B cell (primary cell): ENCODE results near the gene KIAA0319L. TPM values are rescaled to one million over a fixed set of nuclear protein-coding genes. Genes with fewer than 3 reads are reported as not detected.

Experiments used
- ATAC-seq: fragments of 200-7000 bp; cut with Tn5 transposase; one replicate; pipeline ENCODE4 v1.10.0; 2021; ENCODE audit warnings: low read depth, mild to moderate bottlenecking, moderate number of reproducible peaks, moderate library complexity
- CTCF ChIA-PET: fragments of 350-600 bp; sonication (Branson Sonifier 250); formaldehyde crosslinking; loops from one replicate; lab custom pipeline; 2021; ENCODE audit warnings: antibody characterized with exemption, inconsistent platforms; lab: Charles Lee
- POLR2A ChIA-PET: fragments of 350-600 bp; sonication (Branson Sonifier 250); formaldehyde crosslinking; loops from one replicate; lab custom pipeline; 2021; ENCODE audit warnings: antibody characterized with exemption; lab: Charles Lee
- DNase-seq: peaks from one replicate; pipeline ENCODE4 v3.0.0; 2013
- H2AFZ ChIP-seq: 2 replicates; pipeline ENCODE4 v1.6.1; 2012; ENCODE audit warnings: mild to moderate bottlenecking, low read depth, low read length; ENCODE audit not compliant: insufficient read depth, poor library complexity, severe bottlenecking
- H3K27ac ChIP-seq, 2 donors: 1 replicate in 1 of 2; 2 replicates in 1 of 2; pipeline ENCODE4 v1.5.1; 2012 to 2013; ENCODE audit warnings: low read length in 2 of 2, mild to moderate bottlenecking in 2 of 2, moderate library complexity in 1 of 2
- H3K27me3 ChIP-seq, 4 experiments: fragments of 200-600 bp in 1 of 4; sonication (generic) in 1 of 4; replicated peaks in 1 of 4; 1 replicate in 2 of 4; 2 replicates in 2 of 4; pipeline versions ENCODE4 v1.6.1 to v1.7.0; 2013 to 2016; ENCODE audit warnings: low read length in 3 of 4, mild to moderate bottlenecking in 2 of 4, mixed read lengths in 1 of 4, moderate library complexity in 1 of 4; ENCODE audit not compliant: insufficient read depth in 4 of 4, control insufficient read depth in 3 of 4; ENCODE audit errors: control extremely low read depth in 1 of 4
- H3K36me3 ChIP-seq, 2 experiments: replicated peaks in 1 of 2; 1 replicate in 1 of 2; 2 replicates in 1 of 2; pipeline versions ENCODE4 v1.6.1 to v1.7.1; 2013; ENCODE audit warnings: low read length in 1 of 2; ENCODE audit not compliant: insufficient read depth in 2 of 2, control insufficient read depth in 1 of 2; ENCODE audit errors: control extremely low read depth in 1 of 2, extremely low read depth in 1 of 2
- H3K4me1 ChIP-seq, 2 donors: fragments of 200-600 bp in 1 of 2; sonication (generic) in 1 of 2; 1 replicate in 1 of 2; 2 replicates in 1 of 2; pipeline versions ENCODE4 v1.5.1 to v1.6.1; 2013 to 2017; ENCODE audit warnings: low read length in 2 of 2; ENCODE audit not compliant: control insufficient read depth in 2 of 2, insufficient read depth in 2 of 2
- H3K4me2 ChIP-seq: replicated peaks from 2 replicates; pipeline ENCODE3; 2012; ENCODE audit warnings: mild to moderate bottlenecking, low read depth, low read length; ENCODE audit not compliant: poor library complexity, severe bottlenecking
- H3K4me3 ChIP-seq, 5 experiments: fragments of 200-600 bp in 1 of 5; sonication (generic) in 1 of 5; 1 replicate in 3 of 5; 2 replicates in 2 of 5; pipeline versions ENCODE4 v1.5.1 to v1.7.0; 2011 to 2016; ENCODE audit warnings: low read length in 4 of 5, mild to moderate bottlenecking in 4 of 5, low read depth in 2 of 5, control low read depth in 1 of 5, moderate library complexity in 1 of 5; ENCODE audit not compliant: insufficient read depth in 1 of 5; ENCODE audit errors: control extremely low read depth in 1 of 5, extremely low read depth in 1 of 5
- H3K79me2 ChIP-seq: fragments of 200-600 bp; sonication (generic); one replicate; pipeline ENCODE4 v1.6.0; 2016; ENCODE audit warnings: low read length; ENCODE audit not compliant: control insufficient read depth, insufficient read depth
- H3K9ac ChIP-seq: fragments of 200-600 bp; sonication (generic); 2 replicates; pipeline ENCODE4 v1.6.1; 2017; ENCODE audit warnings: mild to moderate bottlenecking, low read length, moderate library complexity
- H3K9me3 ChIP-seq, 3 donors: one replicate each; pipeline versions ENCODE4 v1.6.1 to v1.7.1; 2013; ENCODE audit warnings: low read length in 2 of 3; ENCODE audit not compliant: control insufficient read depth in 2 of 3, insufficient read depth in 1 of 3; ENCODE audit errors: control extremely low read depth in 1 of 3
- H4K20me1 ChIP-seq: 2 replicates; pipeline ENCODE4 v1.6.0; 2012; ENCODE audit warnings: mild to moderate bottlenecking, low read length; ENCODE audit not compliant: insufficient read depth, control insufficient read depth, poor library complexity, severe bottlenecking
- H3K27ac Mint-ChIP-seq: one replicate; pipeline ENCODE4 v1.8.0; 2021; ENCODE audit warnings: mixed read lengths
- H3K27me3 Mint-ChIP-seq: one replicate; pipeline ENCODE4 v1.8.0; 2021; ENCODE audit warnings: mixed read lengths
- H3K4me1 Mint-ChIP-seq: one replicate; pipeline ENCODE4 v1.8.0; 2021; ENCODE audit warnings: mixed read lengths
- H3K4me3 Mint-ChIP-seq: one replicate; pipeline ENCODE4 v1.8.0; 2021; ENCODE audit warnings: mixed read lengths
- H3K9me3 Mint-ChIP-seq: one replicate; pipeline ENCODE4 v1.8.0; 2022; ENCODE audit warnings: mixed read lengths; ENCODE audit not compliant: insufficient read depth
- CTCF ChIP-seq: fragments of 200-600 bp; IDR thresholded peaks from one replicate; pipeline ENCODE4 v1.8.0; 2022; ENCODE audit warnings: antibody characterized with exemption, mild to moderate bottlenecking
- EZH2 ChIP-seq: IDR thresholded peaks from 2 replicates; pipeline ENCODE4 v1.6.1; 2012; ENCODE audit warnings: borderline replicate concordance, low read depth, mild to moderate bottlenecking, moderate library complexity, low read length; ENCODE audit not compliant: insufficient read depth, poor library complexity, severe bottlenecking
- WGBS: methylation state at CpG from one replicate; pipeline ENCODE4 v1.1.5; 2013; ENCODE audit warnings: missing lambda C conversion rate; ENCODE audit not compliant: insufficient coverage; 5-methylcytosine and 5-hydroxymethylcytosine counted together
- intact Hi-C: fragments of 100-400 bp; cut with micrococcal nuclease; formaldehyde crosslinking; loops from one replicate; pipeline ENCODE4 v1.10.0; 2022
- polyA plus RNA-seq: library from polyadenylated mRNA; depleted of rRNA; stranded (reverse); fragments of >200 nt; gene quantifications from 2 replicates; pipeline ENCODE4 v1.2.3, GENCODE V29; 2012
- total RNA-seq, 2 donors: library from RNA; stranded (reverse); fragments of 120-200 nt in 1 of 2; gene quantifications; 1 replicate in 1 of 2; 2 replicates in 1 of 2; pipeline versions ENCODE4 v1.2.3 to v1.2.4, GENCODE V29; 2013 to 2022

KIAA0319L gene
- total and polyA plus RNA-seq, 2 donors (not counting 1 experiment from before 2014, with no cell fraction given) = 35.9 to 78.1 TPM

DNA sequence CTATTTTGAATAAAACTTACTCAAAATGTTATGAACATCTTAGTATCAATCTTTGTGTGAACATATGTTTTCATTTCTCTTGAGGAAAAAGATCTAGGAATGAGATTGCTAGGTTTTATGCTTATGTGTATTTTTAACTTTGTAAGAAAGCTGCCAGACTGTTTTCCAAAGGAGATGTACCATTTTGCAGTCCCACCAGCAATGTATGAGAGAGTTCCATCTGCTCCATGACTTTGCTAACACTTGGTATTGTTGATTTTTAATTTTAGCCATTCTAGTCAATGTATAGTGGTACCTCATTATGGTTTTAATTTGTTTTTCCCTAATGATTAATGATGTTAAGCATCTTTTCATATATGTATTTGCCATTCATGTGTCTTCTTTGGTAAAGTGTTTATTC is 156.2 kb downstream of the KIAA0319L start:
- no peak overlapping the region for H3K27ac Mint-ChIP-seq
- Histone ChIP-seq H3K9me3 (no peaks in the 10 kb centered on the region), H3K4me2 (no peak overlapping the region), H2AFZ (no peak overlapping the region), H3K4me1 (no peaks in the 10 kb centered on the region), H4K20me1 (no peaks in the 10 kb centered on the region), H3K79me2 (no peaks in the 10 kb centered on the region), H3K9ac (no peak overlapping the region), H3K27ac (no peak overlapping the region), H3K36me3 (peaks cover 24 to 47% of the 10 kb centered on the region in 2 experiments), H3K4me3 (no peak overlapping the region), H3K27me3 (no peaks in the 10 kb centered on the region)
- ATAC-seq = no peak
- no peaks in the 10 kb centered on the region for H3K27me3 Mint-ChIP-seq
- TF ChIP-seq CTCF = no peak
- no peak for TF ChIP-seq EZH2
- ChIA-PET POLR2A (no interaction called here), CTCF (no interaction called here)
- no peaks in the 10 kb centered on the region for H3K9me3 Mint-ChIP-seq
- no peak for DNase-seq
- no peak overlapping the region for H3K4me3 Mint-ChIP-seq
- H3K4me1 Mint-ChIP-seq = no peaks in the 10 kb centered on the region
- intact Hi-C loops = no loop called here

DNA sequence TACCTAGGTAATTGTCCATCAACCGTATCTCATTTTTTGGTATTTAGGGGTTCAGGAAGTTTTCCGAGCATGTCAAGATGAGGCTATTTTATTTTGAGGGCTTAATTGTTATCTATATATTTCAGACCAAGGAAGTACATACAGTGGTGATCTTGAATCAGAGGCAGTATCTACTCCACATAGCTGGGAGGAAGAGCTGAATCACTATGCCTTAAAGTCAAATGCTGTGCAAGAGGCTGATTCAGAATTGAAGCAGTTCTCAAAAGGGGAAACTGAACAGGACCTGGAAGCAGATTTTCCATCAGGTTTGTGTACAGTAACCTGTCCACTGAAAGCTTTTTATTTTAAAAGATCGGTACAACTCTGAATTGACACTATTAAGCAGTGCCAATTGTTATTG is 158.5 kb downstream of the KIAA0319L start:
- Histone ChIP-seq H3K4me1 (no peaks in the 10 kb centered on the region), H4K20me1 (no peaks in the 10 kb centered on the region), H3K9me3 (no peaks in the 10 kb centered on the region), H3K27ac (no peak overlapping the region), H3K27me3 (no peaks in the 10 kb centered on the region), H3K9ac (no peak overlapping the region), H3K4me2 (no peak overlapping the region), H3K4me3 (no peak overlapping the region), H3K79me2 (no peaks in the 10 kb centered on the region), H3K36me3 (peaks cover 22 to 52% of the 10 kb centered on the region in 2 experiments), H2AFZ (no peak overlapping the region)
- Mint-ChIP-seq H3K27ac (no peak overlapping the region), H3K4me3 (no peak overlapping the region), H3K27me3 (no peaks in the 10 kb centered on the region), H3K9me3 (no peaks in the 10 kb centered on the region), H3K4me1 (no peaks in the 10 kb centered on the region)
- ATAC-seq (no peak), DNase-seq (no peak)
- intact Hi-C loops = no loop called here
- ChIA-PET POLR2A (no interaction called here), CTCF (no interaction called here)
- TF ChIP-seq EZH2 (no peak), CTCF (no peak)
- WGBS = no CpG with 5 or more reads among the region's 3 CpGs
